HFF-Myc (cell line): Measurements from ENCODE around the gene PAFAH2.

Experiments
- DNase-seq: peaks from one replicate; pipeline ENCODE4 v3.0.0-alpha.2; 2011; ENCODE audit warnings: low read depth; ENCODE audit errors: extremely low read depth
- H3K4me3 ChIP-seq: replicated peaks from 2 replicates; pipeline ENCODE4 v1.5.1; 2011; ENCODE audit warnings: low read depth, mild to moderate bottlenecking, control low read depth, low read length
- CTCF ChIP-seq: IDR thresholded peaks from 2 replicates; pipeline ENCODE4 v1.5.1; 2012; ENCODE audit warnings: mild to moderate bottlenecking, low read depth, low read length, control low read depth; ENCODE audit errors: missing control alignments

The PAFAH2 gene

GRCh38 chr1:26020330-26020768 is 22.5 kb upstream of the PAFAH2 start:
- TF ChIP-seq CTCF: no peak
- no peak for DNase-seq
- H3K4me3 ChIP-seq: no peak overlapping the region

- no peak for TF ChIP-seq CTCF
- DNase-seq: no peak
- no peak overlapping the region for H3K4me3 ChIP-seq
Measured at GRCh38 chr1:26019641-26020315, 21.9 kb upstream of the PAFAH2 start.

GRCh38 chr1:26017606-26018005 is 19.7 kb upstream of the PAFAH2 start:
- TF ChIP-seq CTCF: no peak
- DNase-seq: no peak
- H3K4me3 ChIP-seq: no peak overlapping the region

- H3K4me3 ChIP-seq: no peak overlapping the region
- no peak for TF ChIP-seq CTCF
- no peak for DNase-seq
Measured at GRCh38 chr1:26016953-26017545, 19.2 kb upstream of the PAFAH2 start.

GRCh38 chr1:26016258-26016952 is 18.5 kb upstream of the PAFAH2 start:
- no peak for DNase-seq
- TF ChIP-seq CTCF: no peak
- H3K4me3 ChIP-seq: no peak overlapping the region

GRCh38 chr1:26015358-26015757 is 17.5 kb upstream of the PAFAH2 start:
- no peak overlapping the region for H3K4me3 ChIP-seq
- no peak for DNase-seq
- TF ChIP-seq CTCF: no peak
